HepG2 (cell line): ENCODE measurements around the gene LZTR1.

Experiments used
- ATF5 ChIP-seq: sonication (generic); formaldehyde crosslinking; IDR thresholded peaks from 2 replicates; pipeline ENCODE4 v1.4.0; 2020; ENCODE audit warnings: mild to moderate bottlenecking, low read depth, missing genetic modification reagents
- ZFP1 ChIP-seq: IDR thresholded peaks from 2 replicates; pipeline ENCODE4 v1.6.1; 2016

DNA sequence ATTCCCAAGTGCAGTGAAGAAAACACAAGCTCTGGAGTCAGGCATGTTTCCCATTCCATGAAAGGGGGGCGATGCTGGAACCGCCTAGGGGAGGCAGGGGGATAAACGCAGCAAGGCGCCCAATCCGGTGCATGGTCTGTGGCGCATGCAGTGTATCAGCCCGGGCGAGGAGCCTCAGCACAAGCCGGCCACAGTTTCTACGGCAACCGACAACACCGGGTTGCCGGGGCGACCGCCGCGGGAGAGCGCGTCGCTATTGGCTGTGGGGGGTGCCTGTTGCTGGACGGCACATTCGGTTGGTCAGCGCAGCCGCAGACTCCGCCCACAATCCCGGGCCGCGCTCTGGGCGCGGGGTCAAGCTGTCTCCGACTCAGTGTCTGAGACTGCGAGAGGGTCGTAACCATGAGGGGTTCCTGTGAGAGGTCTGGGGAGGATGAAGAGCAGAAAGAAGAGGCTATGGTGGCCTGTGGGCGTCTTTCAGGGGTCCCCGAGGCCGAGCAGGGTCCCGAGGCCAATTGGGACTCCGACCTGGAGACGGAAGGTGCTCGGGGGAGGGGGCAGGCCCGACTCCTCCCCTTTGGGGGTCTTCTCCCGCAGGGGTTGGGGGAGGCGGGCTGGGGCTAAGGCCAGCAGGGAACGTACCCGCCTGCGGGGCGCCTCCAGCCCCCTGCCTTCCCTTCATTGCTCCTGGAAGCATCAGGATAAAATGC is 63.6 kb downstream of the LZTR1 start, which contains the start of gene LRRC74B:
- TF ChIP-seq ZFP1 (CRISPR knock-in tag), result no peak
- TF ChIP-seq ATF5 (CRISPR knock-in tag), result no peak
